HG03095 (cell line): ENCODE measurements around the gene RGMB.
A peak's percentile ranks its signal among the peaks of the same experiment; 100 is the strongest.
"Not testable (repeated sequence)": the region's sequence is repeated elsewhere in the genome, so short reads cannot be mapped to it uniquely, and the experiment has no call there.

Experiments
- ATAC-seq: cut with Tn5 transposase; IDR thresholded peaks from one replicate; pipeline ENCODE4 v1.9.1; 2021; ENCODE audit warnings: moderate library complexity; ENCODE audit not compliant: unreplicated experiment

The RGMB gene

GRCh38 chr5:98773464-98774191 lies at the start of gene RGMB:
Gene RGMB (plus strand): TSS chr5:98773663. CDS start chr5:98774071, 408 bp downstream.
- peak; percentile 76 for ATAC-seq

GRCh38 chr5:98726258-98726657 lies 47.2 kb upstream of the RGMB start:
- ATAC-seq = no peak

- ATAC-seq = no peak
Measured at GRCh38 chr5:98727686-98728085, 45.8 kb upstream of the RGMB start.

GRCh38 chr5:98734646-98735045 lies 38.8 kb upstream of the RGMB start:
- ATAC-seq = no peak

- ATAC-seq = no peak
Measured at GRCh38 chr5:98735806-98736507, 37.5 kb upstream of the RGMB start.

GRCh38 chr5:98736753-98737152 lies 36.7 kb upstream of the RGMB start:
- ATAC-seq = no peak

GRCh38 chr5:98737441-98737840 lies 36.0 kb upstream of the RGMB start:
- ATAC-seq = not testable (repeated sequence)

- ATAC-seq = not testable (repeated sequence)
Measured at GRCh38 chr5:98738481-98739149, 34.8 kb upstream of the RGMB start.

GRCh38 chr5:98741926-98742325 lies 31.5 kb upstream of the RGMB start:
- ATAC-seq = no peak

- no peak for ATAC-seq
Measured at GRCh38 chr5:98742396-98743073, 30.9 kb upstream of the RGMB start.

- ATAC-seq = not testable (repeated sequence)
Measured at GRCh38 chr5:98748259-98748658, 25.2 kb upstream of the RGMB start.

- ATAC-seq = no peak
Measured at GRCh38 chr5:98749046-98749445, 24.4 kb upstream of the RGMB start.

- peak; percentile 63 for ATAC-seq
Measured at GRCh38 chr5:98750693-98751092, 22.8 kb upstream of the RGMB start.

- ATAC-seq = not testable (repeated sequence)
Measured at GRCh38 chr5:98752331-98752730, 21.1 kb upstream of the RGMB start.

GRCh38 chr5:98752801-98753200 lies 20.7 kb upstream of the RGMB start:
- ATAC-seq = not testable (repeated sequence)

GRCh38 chr5:98753507-98753906 lies 20.0 kb upstream of the RGMB start:
- no peak for ATAC-seq

- no peak for ATAC-seq
Measured at GRCh38 chr5:98755406-98755805, 18.1 kb upstream of the RGMB start.

GRCh38 chr5:98757978-98758377 lies 15.5 kb upstream of the RGMB start:
- no peak for ATAC-seq

GRCh38 chr5:98763001-98763630 lies 10.3 kb upstream of the RGMB start:
- no peak for ATAC-seq

- no peak for ATAC-seq
Measured at GRCh38 chr5:98765815-98766214, 7.6 kb upstream of the RGMB start.

GRCh38 chr5:98767581-98767980 lies 5.9 kb upstream of the RGMB start:
- ATAC-seq = no peak
